Subcutaneous adipose tissue (tissue), 4 donors: ENCODE data around the gene TRPV4. TPM values are rescaled to one million over a fixed set of nuclear protein-coding genes. Genes with fewer than 3 reads are reported as not detected.

Experiments
- total RNA-seq, 4 donors: library from RNA; depleted of rRNA; stranded (reverse); fragments of >200 nt; gene quantifications; one replicate each; pipeline ENCODE4 v1.1.0, GENCODE V29; 2016
- TF ChIP-seq, protein P1 (sequence below): fragments of 450-650 bp; IDR thresholded peaks from one replicate; pipeline ENCODE4 v1.5.1; 2016; ENCODE audit warnings: low read depth, mild to moderate bottlenecking, control low read depth, antibody characterized with exemption, moderate library complexity

The TRPV4 gene
- total RNA-seq = 1 to 10 TPM in 3 of 4 donors, under 1 TPM in 1; 0.88 to 1.7 (median 1.2) TPM

GRCh38 chr12:109833307-109834189 lies at the start of gene TRPV4:
TSS of gene TRPV4 (minus strand) at chr12:109833398. CDS start at chr12:109814796, 18,602 bp downstream.
- TF ChIP-seq, protein P1, sequence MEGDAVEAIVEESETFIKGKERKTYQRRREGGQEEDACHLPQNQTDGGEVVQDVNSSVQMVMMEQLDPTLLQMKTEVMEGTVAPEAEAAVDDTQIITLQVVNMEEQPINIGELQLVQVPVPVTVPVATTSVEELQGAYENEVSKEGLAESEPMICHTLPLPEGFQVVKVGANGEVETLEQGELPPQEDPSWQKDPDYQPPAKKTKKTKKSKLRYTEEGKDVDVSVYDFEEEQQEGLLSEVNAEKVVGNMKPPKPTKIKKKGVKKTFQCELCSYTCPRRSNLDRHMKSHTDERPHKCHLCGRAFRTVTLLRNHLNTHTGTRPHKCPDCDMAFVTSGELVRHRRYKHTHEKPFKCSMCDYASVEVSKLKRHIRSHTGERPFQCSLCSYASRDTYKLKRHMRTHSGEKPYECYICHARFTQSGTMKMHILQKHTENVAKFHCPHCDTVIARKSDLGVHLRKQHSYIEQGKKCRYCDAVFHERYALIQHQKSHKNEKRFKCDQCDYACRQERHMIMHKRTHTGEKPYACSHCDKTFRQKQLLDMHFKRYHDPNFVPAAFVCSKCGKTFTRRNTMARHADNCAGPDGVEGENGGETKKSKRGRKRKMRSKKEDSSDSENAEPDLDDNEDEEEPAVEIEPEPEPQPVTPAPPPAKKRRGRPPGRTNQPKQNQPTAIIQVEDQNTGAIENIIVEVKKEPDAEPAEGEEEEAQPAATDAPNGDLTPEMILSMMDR = no peak

DNA sequence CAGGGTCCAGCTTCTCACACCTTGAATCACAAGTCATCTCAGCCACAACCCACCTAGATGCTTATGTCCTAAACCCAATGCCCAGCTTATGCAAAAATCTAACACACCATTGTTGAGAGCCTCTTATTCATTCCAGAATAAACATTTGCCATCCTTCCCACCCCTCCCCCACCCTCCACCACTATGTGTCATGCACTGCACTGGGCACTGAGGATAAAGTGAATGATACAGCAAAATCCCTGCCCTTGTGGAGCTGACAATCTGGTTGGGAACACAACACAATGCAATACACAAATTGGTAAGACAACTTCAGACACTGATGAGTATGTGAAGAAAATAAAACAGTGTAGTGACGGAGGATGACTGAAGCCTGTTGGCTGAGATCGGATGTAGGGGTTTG lies 48.6 kb upstream of the TRPV4 start:
- TF ChIP-seq, protein P1 = no peak

GRCh38 chr12:109880938-109881337 lies 47.7 kb upstream of the TRPV4 start:
- TF ChIP-seq, protein P1 = no peak

DNA sequence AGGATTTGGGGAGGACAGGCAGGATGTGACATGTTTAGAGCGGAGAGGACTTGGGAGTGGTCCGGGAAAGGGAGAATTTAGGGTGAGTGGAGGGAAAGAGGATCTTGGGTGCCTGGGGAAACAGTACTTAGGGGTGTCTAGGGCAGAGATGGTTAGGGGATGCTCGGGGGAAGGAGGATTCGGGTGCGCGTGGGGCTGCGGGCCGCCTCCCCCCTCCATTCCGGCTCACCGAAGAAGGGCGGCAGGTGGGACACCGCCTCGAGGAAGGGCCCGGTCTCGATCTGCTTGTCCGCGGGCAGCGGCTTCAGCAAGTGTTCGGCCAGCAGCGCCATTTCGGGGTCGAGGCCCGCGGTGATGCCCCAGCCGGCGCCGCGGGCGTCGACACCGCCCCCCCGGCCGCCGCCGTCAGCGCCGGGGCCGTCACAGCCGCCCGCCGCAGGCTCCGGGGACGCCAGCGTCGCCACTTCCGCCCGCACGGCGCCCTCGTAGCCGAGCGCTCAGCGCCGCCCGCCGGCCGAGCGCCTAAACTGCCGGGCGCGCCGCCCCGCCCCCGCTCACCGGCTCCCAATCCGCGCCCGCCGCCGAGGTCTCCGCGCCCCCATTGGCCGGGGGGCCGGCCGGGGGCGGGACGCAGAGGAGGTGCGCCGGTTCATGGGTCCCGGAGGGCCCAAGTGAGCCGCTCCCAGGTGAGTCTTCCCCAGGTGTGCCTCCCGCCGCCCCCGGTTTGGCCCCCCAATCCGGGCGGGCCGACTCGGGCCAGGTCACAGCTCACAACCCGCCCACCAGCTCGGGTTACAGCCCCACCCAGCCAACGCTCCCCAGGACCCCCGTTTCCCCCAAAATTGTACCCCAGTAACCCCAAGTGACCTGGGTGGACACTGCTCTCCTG lies 47.1 kb upstream of the TRPV4 start, which contains the start of gene GLTP:
Gene GLTP (minus strand): TSS at position 499 of the 889 bp plus-strand sequence. CDS start 167 bp downstream, at position 332.
- TF ChIP-seq, protein P1 = no peak

DNA sequence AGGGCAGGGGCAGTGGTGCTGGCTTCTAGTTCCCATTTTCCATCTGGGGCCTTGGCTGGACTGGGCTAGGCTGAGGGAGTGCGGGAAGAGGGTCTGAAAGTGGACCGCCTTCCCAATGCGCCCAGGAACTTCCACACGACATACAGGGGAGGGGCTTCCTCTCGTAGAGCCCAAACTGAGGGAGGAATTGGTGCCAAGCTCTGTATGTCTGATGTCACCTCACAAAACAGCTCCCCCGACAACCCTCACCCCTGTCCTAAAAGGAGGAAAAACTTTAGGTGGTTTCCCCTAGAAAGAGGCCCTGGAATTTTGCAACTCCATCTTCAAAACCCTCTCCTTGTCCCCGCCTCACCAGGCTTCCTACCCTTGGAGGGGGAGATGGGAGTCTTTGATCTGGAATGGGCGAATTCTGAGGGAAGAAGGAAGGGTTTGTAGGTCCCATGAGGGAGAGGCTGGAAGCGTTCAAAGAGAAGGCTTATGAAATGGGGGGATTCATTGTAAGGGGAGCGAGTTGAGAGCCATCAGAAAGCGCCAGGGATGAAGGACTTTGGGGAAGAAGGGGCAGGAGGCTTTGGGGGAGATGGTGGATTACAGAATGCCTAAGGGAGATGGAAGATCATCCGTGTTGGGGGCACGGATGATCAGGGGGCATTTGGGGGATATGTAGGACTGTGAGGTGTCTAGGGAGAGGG lies 46.3 kb upstream of the TRPV4 start:
- TF ChIP-seq, protein P1 = no peak

- TF ChIP-seq, protein P1 = no peak
Observed at GRCh38 chr12:109878749-109879148, 45.6 kb upstream of the TRPV4 start.
